Lower leg skin (tissue), 3 donors: ENCODE data around the gene DACT2.

ENCODE experiments used
- CTCF ChIP-seq, 3 donors: fragments of 450-650 bp; IDR thresholded peaks; one replicate each; pipeline ENCODE4 v1.5.1; 2016; ENCODE audit warnings: antibody characterized with exemption in 3 of 3, mild to moderate bottlenecking in 3 of 3, moderate library complexity in 2 of 3
- POLR2A ChIP-seq, 2 donors: fragments of 450-650 bp; IDR thresholded peaks; one replicate each; pipeline ENCODE4 v1.6.1; 2016 to 2017; ENCODE audit warnings: antibody characterized with exemption in 2 of 2, mild to moderate bottlenecking in 1 of 2, moderate library complexity in 1 of 2

- TF ChIP-seq CTCF (IDR thresholded peaks at IDR 0.05) (no peak), POLR2A (IDR thresholded peaks at IDR 0.05) (no peak)
These were observed 53.5 kb downstream of the DACT2 start for GRCh38 chr6:168265827-168266815.
